Activated T-cell treated with anti-CD3 and anti-CD28 coated beads for 1 hour (primary cell): ENCODE results near the gene PARK7.

Source experiments
- DNase-seq: peaks from one replicate; pipeline ENCODE4 v3.0.0-alpha.2; 2020; ENCODE audit warnings: low read depth

The PARK7 gene

DNA sequence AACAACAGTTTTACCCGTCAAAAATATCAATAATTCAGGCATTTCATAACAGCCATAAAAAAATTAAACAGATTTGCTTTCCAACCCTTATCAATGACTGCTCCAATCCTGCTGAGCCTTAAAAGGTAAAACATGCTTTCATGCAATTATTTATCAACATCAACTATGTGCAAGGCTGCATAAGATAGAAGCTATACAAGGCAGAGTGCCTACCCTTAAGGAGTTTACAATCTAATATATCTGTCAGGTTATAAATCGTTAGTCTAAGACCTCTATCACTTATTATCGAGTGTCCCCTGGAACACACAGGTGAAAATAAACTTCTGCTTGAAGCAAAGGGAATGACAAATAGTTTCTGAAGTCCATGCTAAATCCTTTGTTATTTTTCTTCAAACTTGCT, 62.8 kb downstream of the PARK7 start:
- DNase-seq: no peak

DNA sequence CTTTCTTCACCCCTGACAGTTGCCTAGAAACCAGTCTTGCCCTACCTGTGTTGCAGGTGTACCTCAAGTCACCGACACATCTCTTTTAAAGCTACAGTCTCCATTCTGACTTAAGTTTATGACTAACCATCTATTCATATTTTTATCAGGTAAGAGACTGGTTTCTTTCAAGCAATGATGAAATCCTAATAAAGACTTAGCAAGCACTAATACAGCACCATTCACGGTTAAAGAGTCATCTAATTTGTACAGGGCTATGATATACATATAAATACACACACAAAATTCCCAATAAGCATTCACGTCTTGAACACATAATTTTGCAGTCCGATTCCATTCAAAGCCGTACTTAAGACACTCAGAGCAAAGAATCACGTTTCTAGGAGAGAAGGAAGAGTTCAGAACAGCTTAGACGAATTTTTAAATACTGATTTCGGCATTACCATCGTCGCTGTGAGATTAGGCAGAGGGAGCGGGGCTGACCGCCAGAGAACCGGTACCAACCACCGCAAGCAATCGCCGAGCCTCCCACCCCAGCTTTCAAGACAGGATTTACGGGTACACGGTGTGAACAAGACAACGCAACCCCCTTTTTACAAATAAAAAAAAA, 63.7 kb downstream of the PARK7 start:
- no peak for DNase-seq

DNA sequence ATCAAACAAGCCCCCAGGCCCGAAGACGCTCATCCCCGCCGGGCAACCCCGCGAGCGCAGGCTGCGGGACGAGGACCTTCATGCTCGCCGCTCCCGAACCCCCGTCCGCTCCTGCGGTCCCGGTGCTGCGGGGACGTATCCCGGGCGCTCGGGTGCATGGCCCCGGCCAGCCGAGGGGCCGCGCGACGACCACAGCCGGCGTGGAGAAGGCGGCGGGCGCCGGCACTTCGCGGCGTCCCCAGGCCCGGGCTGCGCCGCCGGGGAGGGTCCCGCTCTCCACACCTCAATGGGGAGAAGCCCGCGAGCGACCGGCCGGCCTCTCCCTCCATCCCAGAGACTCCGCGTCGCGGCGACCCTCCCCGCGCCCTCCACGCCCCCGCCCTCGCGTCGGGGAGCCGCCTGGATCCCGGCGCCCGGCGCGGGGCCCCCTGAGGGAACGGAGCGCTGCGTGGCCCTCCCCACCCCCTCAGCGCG, 64.2 kb downstream of the PARK7 start:
- DNase-seq: no peak

DNA sequence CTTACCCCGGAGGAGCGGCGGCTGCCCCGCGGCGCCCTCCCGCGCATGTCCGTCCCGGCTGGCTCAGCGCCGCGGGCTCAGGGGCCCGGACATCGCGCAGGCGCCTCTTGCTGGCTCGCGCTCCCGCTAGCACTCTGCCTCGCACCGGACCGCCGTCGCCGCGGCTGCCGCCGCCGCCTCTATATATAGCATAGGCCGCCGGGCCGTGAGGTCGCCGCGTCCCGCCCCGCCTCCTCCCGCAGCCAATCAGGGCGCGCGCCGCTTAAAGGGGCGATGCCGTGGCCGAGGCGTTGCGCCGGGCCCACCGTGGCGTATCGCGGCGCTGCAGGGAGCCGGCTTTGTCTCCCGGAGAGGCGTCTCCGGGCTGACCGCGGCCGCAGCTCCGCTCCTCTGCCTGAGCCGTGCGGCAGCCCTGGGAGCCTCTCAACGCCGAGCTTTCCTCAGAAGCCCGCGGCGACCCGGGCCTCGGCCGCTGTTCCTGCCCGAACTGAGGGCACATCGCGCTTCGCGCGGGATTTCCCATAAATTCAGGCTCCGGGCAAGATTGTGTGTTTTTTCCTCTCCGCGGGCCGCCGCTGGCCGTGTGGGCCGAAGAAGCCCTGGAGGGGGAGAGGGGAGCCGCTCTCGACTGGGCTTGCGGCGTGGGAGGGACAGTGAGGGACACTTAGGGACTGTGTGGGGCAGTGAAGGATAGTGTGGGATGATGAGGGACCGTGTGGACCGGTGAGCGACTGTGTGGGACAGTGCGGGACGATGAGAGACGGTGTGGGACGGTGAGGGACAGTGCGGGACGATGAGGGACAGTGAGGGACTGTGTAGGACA, 64.9 kb downstream of the PARK7 start, which contains the start of gene ERRFI1:
Gene ERRFI1, minus strand, starts transcription at position 157 of the 823 bp plus-strand sequence. CDS start 10,690 bp downstream, outside the sequence.
- DNase-seq: peak; percentile 83

DNA sequence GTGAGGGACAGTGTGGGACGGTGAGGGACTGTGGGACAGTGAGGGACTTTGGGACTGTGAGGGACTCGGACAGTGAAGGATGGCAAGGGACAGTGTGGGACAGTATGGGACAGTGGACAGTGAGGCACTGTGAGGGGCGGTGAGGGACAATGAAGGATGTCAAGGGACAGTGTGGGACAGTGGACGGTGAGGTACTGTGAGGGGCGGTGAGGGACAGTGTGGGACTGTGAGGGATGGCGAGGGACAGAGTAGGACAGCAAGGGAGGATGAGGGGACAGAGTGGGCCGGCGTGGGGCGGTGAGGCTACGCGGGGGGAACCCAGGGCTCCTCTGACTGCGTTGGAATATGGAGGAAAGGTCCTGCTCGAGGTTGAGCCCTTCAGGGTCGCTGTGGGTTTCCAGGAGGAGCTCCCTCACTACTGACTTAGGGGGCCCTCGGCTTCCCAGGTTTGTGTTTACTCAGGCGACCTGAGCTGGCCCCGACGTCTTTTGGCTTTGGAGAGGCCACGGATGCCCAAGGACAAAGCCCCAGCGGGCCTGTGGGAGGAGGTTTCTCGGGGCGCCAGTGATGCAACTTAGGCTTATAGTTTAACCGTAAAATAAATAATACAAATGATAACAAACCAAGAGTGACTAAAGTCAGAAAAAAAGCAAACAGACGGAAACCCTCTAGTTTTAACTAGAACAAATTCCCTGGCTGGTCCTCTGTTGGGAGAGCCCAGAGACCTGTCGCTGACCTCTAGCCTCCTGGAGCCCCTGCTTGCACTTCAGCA, 65.7 kb downstream of the PARK7 start:
- DNase-seq: no peak

DNA sequence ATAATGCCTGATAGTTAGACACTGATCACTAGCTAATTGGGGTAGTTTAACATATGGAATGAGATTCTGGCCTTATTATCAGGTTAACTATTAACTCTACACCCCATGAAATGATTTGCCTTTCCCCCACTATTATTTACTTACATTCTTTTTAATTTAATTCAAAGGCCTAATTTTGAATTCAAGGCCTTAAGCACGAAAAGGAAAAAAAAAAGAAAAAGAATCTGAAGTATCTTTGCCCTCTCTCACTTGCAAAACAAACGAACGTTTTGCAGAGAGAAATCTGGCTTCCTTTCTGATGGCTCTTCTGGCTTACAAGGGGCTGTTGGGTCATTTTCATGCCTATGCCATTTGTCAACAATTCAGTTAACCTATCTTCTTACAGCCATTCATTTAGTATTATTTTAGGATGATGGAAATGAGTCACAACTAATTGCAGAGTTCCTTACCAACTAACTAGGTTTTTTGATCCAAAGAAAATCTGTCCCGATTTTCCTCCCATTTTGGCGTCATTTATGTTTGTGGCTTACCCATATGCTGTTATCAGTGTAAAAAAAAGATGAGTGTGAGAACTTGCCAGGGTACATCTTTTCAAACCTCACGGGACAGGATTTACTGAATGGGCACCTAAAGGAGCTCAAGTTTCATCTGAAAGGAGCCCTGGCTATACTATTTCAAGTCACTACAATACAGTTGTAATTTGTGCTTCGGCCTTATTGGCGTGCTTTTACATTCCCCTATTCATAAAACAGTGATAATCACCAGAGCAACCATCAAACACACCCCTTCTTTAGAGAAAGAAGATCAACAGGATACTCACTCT, 66.4 kb downstream of the PARK7 start:
- DNase-seq: no peak

DNA sequence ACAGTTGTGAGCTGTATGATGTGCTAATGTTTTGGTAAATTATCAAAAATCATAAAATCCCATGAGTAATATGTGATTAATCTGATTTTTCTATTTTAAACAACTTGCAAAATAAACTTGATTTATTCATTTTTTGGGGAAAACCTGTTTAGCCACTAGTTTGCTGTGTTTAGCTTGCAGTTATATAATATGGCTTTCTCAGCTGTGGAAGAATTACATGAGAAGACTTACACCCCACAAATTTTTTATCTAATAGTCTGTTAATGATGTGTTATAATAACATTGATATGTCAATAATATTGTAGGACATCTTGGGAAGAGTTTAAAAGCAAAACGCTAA, 67.0 kb downstream of the PARK7 start:
- no peak for DNase-seq

DNA sequence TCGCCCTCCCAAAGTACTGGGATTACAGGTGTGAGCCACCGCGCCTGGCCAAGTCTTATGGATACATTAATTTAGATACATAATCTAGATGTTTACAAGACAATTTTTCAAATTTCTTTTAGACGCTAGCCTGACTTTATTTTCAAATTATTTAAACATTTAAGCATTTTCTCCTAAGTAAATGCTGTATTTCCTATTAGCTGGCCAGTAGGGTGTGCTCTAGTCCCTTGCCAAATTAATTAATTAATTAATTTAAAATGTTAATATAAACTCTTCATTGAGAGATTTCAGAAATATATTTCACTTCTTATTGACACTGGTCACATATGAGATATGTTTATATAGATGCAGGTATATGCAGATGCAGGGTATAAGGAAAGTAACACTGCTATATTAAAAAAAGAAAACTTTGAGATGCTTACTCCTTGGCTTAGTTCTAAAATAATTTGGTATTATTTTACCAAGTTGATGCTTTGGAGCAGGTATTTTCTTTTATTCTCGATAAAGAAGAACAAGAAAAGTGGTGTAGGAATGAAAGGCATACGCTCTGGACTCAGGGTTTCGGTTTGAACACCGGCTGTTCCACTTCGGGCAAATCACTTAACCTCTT, 69.8 kb downstream of the PARK7 start:
- DNase-seq: no peak

DNA sequence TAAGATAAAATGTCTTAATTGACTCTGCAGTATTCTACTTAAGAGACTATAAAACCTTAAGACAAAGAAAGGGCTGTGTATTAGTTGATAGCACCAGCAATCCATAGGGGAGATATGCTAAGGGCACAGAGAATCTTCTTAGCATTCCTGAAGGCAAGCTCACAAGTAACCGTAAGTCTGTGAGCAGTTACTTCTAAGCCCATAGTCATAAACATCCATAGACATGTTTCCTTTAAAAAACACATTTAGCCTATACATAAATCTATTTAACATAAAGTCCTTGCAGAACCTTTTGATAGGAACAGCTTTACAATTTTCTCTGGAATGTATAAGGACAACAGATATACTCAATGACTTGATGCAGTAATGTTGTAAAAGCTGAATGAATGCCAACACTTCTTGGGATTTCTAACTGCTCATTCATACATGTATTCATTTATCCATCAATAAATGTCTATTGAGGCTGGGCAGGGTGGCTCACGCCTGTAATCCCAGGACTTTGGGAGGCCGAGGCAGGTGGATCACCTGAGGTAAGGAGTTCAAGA, 70.9 kb downstream of the PARK7 start:
- DNase-seq: no peak

DNA sequence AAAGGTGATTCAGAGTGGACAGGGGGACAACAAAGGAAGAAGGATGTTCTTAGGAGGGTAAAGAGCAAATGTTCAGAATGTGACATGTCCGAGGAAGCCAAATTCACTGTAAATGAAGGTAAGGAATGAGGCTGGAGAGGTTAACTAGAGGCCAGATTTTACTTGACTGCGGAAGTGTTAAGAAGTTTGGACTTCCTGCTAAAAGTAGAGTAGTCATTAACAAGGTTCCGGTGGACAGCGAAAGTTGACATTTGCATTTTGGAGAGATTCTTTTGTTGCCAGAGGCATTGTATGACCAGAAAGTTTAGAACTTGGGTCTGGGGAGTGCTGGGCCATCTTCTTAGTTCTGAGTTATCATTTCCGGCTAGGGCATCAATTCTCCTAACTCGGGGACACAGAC, 71.8 kb downstream of the PARK7 start:
- no peak for DNase-seq
